ENCODE results near the gene KRT74. TPM values are rescaled to one million over a fixed set of nuclear protein-coding genes. Genes with fewer than 3 reads are reported as not detected.
"Not testable (repeated sequence)": the region's sequence is repeated elsewhere in the genome, so short reads cannot be mapped to it uniquely, and the experiment has no call there.

KRT74 gene
- total RNA-seq, 1 experiment from 2014 or later = not detected

GRCh38 chr12:52603314-52603713 lies 29.7 kb upstream of the KRT74 start:
- DNase-seq (ENCODE audit: low read depth) = no peak

GRCh38 chr12:52602552-52602951 lies 28.9 kb upstream of the KRT74 start:
- DNase-seq (ENCODE audit: low read depth) = no peak

GRCh38 chr12:52601671-52602070 lies 28.0 kb upstream of the KRT74 start:
- no peak for DNase-seq (ENCODE audit: low read depth)

- DNase-seq (ENCODE audit: low read depth) = no peak
Observed at GRCh38 chr12:52600941-52601481, 27.4 kb upstream of the KRT74 start, which contains the start of gene KRT72. Gene KRT72 (minus strand): TSS chr12:52601463. CDS start chr12:52601452, 11 bp downstream.

- DNase-seq (ENCODE audit: low read depth) = no peak
Observed at GRCh38 chr12:52600475-52600874, 26.8 kb upstream of the KRT74 start.

- no peak for DNase-seq (ENCODE audit: low read depth)
Observed at GRCh38 chr12:52600071-52600470, 26.4 kb upstream of the KRT74 start.

DNA sequence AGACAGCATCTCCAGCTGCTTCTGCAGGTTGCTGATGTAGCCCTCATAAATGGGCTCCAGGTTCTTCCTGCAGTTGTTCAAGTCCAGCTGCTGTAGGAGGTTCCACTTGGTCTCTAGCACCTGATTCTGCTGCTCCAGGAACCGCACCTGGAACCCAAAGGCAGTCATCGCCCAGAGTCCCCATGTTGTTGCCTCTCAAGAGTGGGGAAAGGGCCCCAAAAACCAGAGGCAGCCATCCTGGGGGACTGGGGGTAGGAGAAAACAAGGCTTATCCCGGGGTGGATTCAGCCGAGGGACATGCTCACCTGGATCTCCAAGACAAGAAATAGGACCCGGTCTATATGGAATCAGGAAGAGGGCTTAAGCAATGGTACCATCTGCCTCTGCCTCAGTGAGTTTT lies 25.3 kb upstream of the KRT74 start:
- DNase-seq (ENCODE audit: low read depth) = no peak

GRCh38 chr12:52594237-52594636 lies 20.6 kb upstream of the KRT74 start:
- not testable (repeated sequence) for DNase-seq (ENCODE audit: low read depth)

DNA sequence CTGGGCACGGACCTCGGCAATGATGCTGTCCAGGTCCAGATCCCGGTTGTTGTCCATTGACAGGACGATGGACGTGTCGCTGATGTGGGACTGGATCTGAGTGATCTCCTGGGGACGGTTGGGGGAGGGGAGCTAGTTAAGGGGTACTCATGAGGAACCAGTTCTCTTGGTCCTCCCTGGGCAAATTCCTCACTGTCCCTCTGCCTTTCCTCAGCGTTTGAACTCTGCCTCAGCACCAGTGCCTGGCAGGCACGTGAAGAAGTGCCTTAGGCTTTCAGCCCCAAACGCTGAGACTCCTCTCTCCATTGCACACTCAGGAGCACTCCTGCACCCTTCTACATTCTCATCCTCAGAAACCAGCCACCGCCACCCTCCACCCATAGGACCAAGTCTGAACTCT lies 17.9 kb upstream of the KRT74 start:
- no peak for DNase-seq (ENCODE audit: low read depth)

DNA sequence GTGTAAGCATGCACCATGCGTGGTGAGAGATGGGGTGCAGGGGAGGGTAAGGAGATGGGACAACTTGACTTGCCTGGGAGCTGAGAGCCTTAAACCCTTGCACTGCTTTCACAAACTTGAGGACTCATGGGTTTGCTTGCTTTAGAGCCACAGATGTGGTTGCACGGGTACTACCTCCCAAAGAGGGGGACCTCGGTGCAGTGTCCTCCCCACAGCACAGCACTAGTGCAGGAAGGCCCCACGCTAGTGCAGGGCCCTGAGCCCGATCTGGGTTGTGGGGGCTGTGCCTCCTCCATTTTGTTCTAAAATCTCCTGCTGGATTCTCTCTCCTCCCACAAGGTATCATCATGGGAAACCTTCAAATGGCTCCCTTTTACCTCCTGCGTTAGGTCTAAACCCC lies 16.4 kb upstream of the KRT74 start:
- DNase-seq (ENCODE audit: low read depth) = no peak

- no peak for DNase-seq (ENCODE audit: low read depth)
Observed at GRCh38 chr12:52587563-52587962, 13.9 kb upstream of the KRT74 start.

- peak; percentile 1 for DNase-seq (ENCODE audit: low read depth)
Observed at GRCh38 chr12:52585946-52586345, 12.3 kb upstream of the KRT74 start.

DNA sequence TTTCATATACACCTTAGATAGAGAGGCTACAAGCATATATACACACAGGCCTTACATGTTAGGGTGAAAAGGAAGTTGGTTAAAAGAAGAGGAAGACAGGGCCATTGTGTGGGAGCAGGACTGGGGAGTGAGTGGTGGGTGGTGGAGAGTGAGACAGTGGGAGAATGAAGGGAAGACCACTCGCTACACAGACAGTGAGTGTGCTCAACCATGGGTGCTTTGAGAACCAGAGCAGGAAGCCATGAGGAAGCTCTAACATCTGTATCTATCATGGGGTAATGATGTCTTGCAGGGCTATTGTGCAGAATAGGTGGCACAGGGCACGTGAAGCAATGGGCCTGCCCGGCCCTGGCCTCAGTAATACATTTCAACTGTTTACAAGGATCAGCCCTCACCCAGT lies 11.4 kb upstream of the KRT74 start:
- DNase-seq (ENCODE audit: low read depth) = no peak

GRCh38 chr12:52584156-52584682 lies 10.6 kb upstream of the KRT74 start:
- no peak for DNase-seq (ENCODE audit: low read depth)

DNA sequence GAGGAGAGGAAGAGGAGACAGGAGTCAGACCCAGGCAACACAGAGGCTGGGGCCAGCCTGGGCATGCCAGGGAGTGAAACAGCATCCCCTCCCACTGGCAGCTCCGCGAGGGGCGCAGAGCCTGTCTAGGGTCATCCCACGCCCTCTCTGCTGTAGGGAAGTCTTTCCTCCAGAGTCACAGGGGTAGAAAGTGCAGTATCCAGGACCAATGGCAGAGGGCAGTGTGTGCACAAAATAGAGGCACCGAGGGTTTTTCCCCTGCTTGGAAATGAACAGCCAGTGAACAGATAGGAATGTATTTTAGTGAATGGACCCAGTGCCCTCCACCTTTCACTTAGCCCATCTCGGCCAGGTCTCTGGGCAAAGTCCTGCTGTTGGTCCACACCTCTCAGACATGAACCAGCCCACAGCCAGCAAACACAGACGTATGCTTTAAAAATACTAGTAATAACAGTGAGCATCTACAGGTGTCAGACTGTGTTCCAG lies 9.4 kb upstream of the KRT74 start:
- peak; percentile 33 for DNase-seq (ENCODE audit: low read depth)

DNA sequence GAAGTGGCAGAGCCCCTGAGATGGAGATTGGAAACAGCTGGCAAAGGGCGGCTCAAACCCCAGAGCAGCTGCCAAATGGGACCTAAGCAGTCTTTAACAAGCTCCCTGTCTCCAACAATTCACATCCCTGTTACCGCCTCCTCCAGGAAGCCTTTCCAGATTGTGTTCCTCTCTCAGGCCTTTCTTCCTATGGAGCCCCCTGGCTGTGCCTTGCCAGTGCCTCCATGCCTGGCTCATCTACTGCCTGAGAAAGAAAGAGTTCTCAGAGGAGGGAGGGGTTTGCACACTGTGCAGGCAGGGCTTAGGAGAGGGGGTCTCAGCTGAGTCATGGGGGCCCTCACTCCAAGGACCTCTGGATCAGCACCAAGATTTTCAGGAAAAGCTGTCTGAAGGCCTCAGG lies 8.8 kb upstream of the KRT74 start:
- DNase-seq (ENCODE audit: low read depth) = no peak

DNA sequence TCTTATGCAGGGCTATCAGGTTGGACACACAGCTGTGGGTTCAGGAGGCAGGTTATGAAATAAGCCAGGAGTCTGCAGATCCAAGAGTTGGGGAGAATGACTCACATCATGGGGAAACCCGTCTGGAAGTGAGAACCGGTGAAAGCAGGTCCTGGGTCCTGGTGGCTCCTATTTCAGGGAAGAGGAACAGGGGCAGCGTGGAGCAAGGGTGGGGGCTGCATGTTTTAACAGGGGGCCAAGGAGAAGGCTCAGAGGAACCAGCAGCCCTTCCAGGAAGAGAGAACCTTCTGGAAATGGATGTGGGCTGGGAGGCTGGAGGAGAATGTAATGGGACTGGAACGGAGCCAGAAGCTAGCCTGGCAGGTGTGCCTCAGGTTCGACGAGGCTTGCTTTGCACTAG lies 7.8 kb upstream of the KRT74 start:
- peak; percentile 6 for DNase-seq (ENCODE audit: low read depth)

DNA sequence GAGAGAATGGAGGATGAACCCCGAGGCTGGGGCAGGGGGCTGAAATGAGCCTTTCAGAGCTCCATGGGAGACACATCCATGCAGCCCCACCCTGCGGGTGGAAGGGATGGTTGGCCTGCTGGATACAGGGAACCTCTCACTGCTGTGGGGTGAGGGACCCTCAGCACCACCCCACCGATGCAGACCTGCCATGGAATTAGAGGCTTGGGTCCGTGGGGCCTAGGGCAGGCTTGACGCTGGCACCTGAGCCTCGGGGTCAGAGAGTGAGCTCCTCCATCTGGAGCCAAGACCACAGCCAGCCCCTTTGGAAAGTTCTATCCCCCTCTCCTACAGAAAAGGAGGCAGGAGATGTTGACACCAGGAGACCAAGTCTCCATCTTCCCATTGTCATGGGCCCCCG lies 7.4 kb upstream of the KRT74 start:
- DNase-seq (ENCODE audit: low read depth) = no peak

GRCh38 chr12:52580496-52580895 lies 6.9 kb upstream of the KRT74 start:
- DNase-seq (ENCODE audit: low read depth) = no peak

DNA sequence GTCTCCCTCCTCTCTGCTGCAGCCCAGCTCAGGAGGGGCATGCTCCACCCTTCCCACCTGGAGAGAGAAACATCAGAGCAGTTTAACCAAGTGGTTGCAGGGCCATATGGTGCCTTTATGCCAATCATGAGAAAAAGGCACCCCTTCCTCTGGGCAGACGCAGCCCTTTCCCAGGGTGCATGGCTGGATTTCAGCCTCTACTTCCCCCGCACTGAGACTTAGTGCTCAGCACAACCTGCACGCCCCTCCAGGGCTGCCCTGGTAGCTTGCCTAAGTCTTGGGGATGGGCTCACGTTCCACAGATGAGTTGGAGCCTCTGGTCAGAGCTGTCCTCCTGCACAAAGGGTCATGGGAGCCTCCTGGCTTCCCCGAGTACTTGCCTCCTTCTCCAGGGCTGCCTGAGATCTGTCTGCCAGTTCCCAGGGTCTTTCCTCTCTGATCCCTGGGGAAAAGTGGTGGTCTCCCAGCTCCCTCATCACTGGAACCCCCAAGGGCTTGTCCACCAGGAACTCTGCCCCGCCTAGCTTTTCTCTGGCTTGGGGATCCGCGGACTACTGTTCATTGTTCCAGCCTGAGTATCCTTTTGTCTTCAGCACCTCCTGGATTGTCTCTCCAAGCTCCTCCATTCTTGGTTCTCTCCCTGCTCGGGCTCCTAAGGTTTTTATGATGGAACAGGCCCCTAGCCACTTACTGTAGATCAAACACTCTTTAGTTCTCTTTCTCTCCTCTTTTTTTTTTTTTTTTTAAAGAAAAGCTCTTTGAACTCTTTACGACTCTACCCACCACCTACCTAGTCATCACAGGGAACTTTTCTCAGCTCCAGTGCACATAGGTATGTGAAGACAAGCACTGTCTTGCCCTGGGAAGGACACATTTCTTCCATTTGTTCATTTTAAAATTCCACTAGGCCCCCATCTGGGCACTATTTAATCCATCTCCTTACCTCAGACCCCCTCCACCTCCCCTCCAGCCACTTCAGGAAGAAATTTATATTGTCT lies 6.1 kb upstream of the KRT74 start:
- DNase-seq (ENCODE audit: low read depth) = no peak

DNA sequence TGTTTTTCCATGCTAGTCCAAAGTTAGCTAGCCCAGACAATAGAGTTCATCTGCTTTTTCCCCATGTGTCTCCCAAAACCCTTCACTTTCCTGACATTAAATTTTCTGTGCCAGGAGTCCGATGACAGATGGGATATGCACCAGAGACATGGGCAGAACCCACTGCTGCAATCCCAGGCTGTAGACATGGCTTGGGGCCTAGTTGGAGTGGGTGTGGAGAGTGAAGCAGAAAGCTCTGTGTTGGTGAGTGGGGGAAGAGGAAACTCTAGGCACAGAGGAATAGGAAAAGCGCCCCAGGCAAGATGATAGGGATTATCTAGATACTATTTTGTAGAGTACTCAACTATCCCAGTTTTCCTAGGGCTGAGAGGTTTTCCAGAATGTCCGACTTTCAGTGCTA lies 4.8 kb upstream of the KRT74 start:
- no peak for DNase-seq (ENCODE audit: low read depth)

DNA sequence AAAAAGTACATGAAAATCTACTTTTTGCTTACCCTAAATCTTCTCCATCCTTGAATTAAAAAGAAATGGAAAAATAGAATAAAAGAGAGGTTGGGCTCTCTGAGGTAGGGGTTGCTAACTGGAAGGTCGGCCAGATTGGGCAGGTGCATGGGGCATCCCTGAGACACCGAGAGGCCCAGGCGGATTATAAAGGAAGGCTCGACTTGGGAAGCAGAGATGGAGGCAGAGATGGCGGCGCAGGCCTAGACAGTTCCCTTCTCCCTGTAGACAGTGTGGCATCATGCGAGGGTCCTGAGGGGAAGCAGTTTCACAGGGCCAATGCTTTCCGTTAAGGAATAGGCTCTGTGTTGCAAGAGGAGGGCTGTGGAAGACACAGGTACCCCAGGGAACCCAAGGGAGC lies 3.7 kb upstream of the KRT74 start:
- no peak for DNase-seq (ENCODE audit: low read depth)

- no peak for DNase-seq (ENCODE audit: low read depth)
Observed at GRCh38 chr12:52575948-52576347, 2.3 kb upstream of the KRT74 start.

Data from LHCN-M2 (cell line).